Measurements from ENCODE around the gene PSMC3. TPM values are rescaled to one million over a fixed set of nuclear protein-coding genes. Genes with fewer than 3 reads are reported as not detected.
A peak's percentile ranks its signal among the peaks of the same experiment; 100 is the strongest.

Gene PSMC3
- total RNA-seq, 1 experiment from 2014 or later: 181 TPM

DNA sequence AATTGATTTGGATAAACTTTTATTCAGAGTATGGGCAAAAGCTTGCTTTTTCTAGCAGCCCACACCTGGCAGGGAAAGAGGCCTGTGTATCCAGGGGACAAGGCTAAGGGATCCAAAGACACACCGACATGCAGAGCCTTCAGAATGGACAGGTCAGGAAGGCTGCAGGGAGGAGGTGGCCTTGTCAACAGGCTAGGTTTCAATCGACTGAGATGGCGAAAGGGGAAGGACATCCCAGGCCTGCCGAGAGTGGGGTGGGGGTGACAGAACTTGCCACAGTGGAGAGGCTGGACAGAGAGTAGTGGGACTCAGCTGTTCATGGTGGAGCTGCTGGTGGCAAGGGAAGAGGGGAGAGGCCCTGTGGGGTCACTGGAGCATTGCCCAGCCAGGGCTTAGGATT is 23.1 kb downstream of the PSMC3 start:
- no peak overlapping the region for H3K4me3 ChIP-seq (ENCODE audit: low read depth in 2 of 2, low read length in 2 of 2)
- CTCF ChIA-PET: no interaction called here
- H3K27me3 ChIP-seq (ENCODE audit: control insufficient read depth, insufficient read depth, low read length): no peaks in the 10 kb centered on the region
- H3K4me1 ChIP-seq (ENCODE audit: control insufficient read depth, insufficient read depth, low read length): peaks cover 12% of the 10 kb centered on the region
- ATAC-seq: no peak
- no TSS peak for BruUV-seq (replicated peaks)
- H3K27ac ChIP-seq (ENCODE audit: low read length): no peak overlapping the region
- in situ Hi-C loops (cut with HindIII; ENCODE audit: low pct_unique_long_range_greater_than_20kb, low sequenced_read_pairs): no loop called here
- intact Hi-C loops (cut with micrococcal nuclease; ENCODE audit: unreplicated experiment): no loop called here
- H3K9me3 ChIP-seq (ENCODE audit: control insufficient read depth, insufficient read depth, low read depth, low read length): no peaks in the 10 kb centered on the region
- POLR2A ChIA-PET: no interaction called here
- no peak for TF ChIP-seq TCF7L2 (IDR thresholded peaks at IDR 0.05; ENCODE audit: low read depth, low read length)
- no peak for TF ChIP-seq SIN3A (IDR thresholded peaks at IDR 0.05; ENCODE audit: borderline replicate concordance, insufficient read depth, low read depth, low read length)
- TF ChIP-seq, protein P1, sequence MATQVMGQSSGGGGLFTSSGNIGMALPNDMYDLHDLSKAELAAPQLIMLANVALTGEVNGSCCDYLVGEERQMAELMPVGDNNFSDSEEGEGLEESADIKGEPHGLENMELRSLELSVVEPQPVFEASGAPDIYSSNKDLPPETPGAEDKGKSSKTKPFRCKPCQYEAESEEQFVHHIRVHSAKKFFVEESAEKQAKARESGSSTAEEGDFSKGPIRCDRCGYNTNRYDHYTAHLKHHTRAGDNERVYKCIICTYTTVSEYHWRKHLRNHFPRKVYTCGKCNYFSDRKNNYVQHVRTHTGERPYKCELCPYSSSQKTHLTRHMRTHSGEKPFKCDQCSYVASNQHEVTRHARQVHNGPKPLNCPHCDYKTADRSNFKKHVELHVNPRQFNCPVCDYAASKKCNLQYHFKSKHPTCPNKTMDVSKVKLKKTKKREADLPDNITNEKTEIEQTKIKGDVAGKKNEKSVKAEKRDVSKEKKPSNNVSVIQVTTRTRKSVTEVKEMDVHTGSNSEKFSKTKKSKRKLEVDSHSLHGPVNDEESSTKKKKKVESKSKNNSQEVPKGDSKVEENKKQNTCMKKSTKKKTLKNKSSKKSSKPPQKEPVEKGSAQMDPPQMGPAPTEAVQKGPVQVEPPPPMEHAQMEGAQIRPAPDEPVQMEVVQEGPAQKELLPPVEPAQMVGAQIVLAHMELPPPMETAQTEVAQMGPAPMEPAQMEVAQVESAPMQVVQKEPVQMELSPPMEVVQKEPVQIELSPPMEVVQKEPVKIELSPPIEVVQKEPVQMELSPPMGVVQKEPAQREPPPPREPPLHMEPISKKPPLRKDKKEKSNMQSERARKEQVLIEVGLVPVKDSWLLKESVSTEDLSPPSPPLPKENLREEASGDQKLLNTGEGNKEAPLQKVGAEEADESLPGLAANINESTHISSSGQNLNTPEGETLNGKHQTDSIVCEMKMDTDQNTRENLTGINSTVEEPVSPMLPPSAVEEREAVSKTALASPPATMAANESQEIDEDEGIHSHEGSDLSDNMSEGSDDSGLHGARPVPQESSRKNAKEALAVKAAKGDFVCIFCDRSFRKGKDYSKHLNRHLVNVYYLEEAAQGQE (IDR thresholded peaks at IDR 0.05; ENCODE audit: insufficient read depth in 1 of 2, low read depth in 2 of 2, low read length in 1 of 2): no peak
- no peak for TF ChIP-seq POLR2AphosphoS5 (IDR thresholded peaks at IDR 0.05; ENCODE audit: low read depth, low read length)
- TF ChIP-seq, protein P2, sequence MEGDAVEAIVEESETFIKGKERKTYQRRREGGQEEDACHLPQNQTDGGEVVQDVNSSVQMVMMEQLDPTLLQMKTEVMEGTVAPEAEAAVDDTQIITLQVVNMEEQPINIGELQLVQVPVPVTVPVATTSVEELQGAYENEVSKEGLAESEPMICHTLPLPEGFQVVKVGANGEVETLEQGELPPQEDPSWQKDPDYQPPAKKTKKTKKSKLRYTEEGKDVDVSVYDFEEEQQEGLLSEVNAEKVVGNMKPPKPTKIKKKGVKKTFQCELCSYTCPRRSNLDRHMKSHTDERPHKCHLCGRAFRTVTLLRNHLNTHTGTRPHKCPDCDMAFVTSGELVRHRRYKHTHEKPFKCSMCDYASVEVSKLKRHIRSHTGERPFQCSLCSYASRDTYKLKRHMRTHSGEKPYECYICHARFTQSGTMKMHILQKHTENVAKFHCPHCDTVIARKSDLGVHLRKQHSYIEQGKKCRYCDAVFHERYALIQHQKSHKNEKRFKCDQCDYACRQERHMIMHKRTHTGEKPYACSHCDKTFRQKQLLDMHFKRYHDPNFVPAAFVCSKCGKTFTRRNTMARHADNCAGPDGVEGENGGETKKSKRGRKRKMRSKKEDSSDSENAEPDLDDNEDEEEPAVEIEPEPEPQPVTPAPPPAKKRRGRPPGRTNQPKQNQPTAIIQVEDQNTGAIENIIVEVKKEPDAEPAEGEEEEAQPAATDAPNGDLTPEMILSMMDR (IDR thresholded peaks at IDR 0.05): no peak
- DNase-seq (ENCODE audit: low read depth, low spot score): no peak
- H3K36me3 ChIP-seq (ENCODE audit: control insufficient read depth, insufficient read depth, low read length): no peaks in the 10 kb centered on the region; the same call in 1 of the 2 replicates

DNA sequence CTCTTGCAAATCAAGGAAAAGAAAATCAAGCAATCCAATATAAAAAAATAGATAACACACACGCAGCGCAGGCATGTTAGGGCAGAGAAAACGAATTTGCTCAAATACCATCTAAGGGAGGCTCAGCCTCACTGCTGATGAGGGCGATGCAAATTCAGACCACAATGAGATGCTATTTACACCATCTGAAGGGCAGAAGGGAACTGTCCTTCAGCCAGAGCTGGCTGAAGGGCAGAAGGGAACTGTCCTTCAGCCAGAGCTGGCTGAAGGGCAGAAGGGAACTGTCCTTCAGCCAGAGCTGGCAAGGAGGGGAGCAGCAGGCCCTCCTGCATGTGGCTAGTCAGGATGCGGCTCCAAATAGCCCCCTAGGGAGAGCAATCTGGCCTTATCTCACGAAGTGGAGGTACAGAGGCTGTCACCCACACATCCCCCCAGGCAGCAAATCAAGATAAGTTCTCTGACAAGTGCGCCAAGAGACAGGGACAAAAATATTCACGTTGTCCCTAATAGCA is 25.4 kb downstream of the PSMC3 start:
- H3K36me3 ChIP-seq (ENCODE audit: control insufficient read depth, insufficient read depth, low read length): no peaks in the 10 kb centered on the region
- no peaks in the 10 kb centered on the region for H3K27me3 ChIP-seq (ENCODE audit: control insufficient read depth, insufficient read depth, low read length)
- BruUV-seq (replicated peaks): no TSS peak
- no peak overlapping the region for H3K4me3 ChIP-seq (ENCODE audit: low read depth in 2 of 2, low read length in 2 of 2)
- POLR2A ChIA-PET: interaction anchor here (0.6 to 0.7 kb wide), 2 partner anchors 14 to 38 kb away, joined by 6 to 8 read pairs; no protein-coding TSS in a partner anchor
- CTCF ChIA-PET: interaction anchor here (0.6 kb wide), 1 partner anchor 16 kb away, joined by 8 read pairs; no protein-coding TSS in a partner anchor
- in situ Hi-C loops (cut with HindIII; ENCODE audit: low pct_unique_long_range_greater_than_20kb, low sequenced_read_pairs) (no loop called here), intact Hi-C loops (cut with micrococcal nuclease; ENCODE audit: unreplicated experiment) (no loop called here)
- TF ChIP-seq, protein P1 (IDR thresholded peaks at IDR 0.05; ENCODE audit: insufficient read depth in 1 of 2, low read depth in 2 of 2, low read length in 1 of 2): no peak
- TF ChIP-seq TCF7L2 (IDR thresholded peaks at IDR 0.05; ENCODE audit: low read depth, low read length) (no peak), POLR2AphosphoS5 (IDR thresholded peaks at IDR 0.05; ENCODE audit: low read depth, low read length) (no peak), SIN3A (IDR thresholded peaks at IDR 0.05; ENCODE audit: borderline replicate concordance, insufficient read depth, low read depth, low read length) (no peak)
- TF ChIP-seq, protein P2 (IDR thresholded peaks at IDR 0.05): no peak
- ATAC-seq (peak; percentile 43; the same call in 1 of the 2 replicates), DNase-seq (ENCODE audit: low read depth, low spot score) (no peak)
- H3K27ac ChIP-seq (ENCODE audit: low read length): no peak overlapping the region
- H3K9me3 ChIP-seq (ENCODE audit: control insufficient read depth, insufficient read depth, low read depth, low read length): no peaks in the 10 kb centered on the region
- H3K4me1 ChIP-seq (ENCODE audit: control insufficient read depth, insufficient read depth, low read length): peaks cover 5% of the 10 kb centered on the region
